HG03045 (cell line): ENCODE results near the gene KRTAP6-2.

Experiments
- ATAC-seq: cut with Tn5 transposase; IDR thresholded peaks from one replicate; pipeline ENCODE4 v1.9.1; 2021; ENCODE audit warnings: mild to moderate bottlenecking, moderate library complexity; ENCODE audit not compliant: unreplicated experiment

The KRTAP6-2 gene, protein sequence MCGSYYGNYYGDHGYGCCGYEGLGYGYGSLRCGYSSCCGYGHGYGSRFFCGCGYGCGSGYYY

GRCh38 chr21:30598802-30599201 is at the start of gene KRTAP6-2:
Gene KRTAP6-2 (minus strand): TSS chr21:30598902. CDS start chr21:30598874, 28 bp downstream.
- no peak for ATAC-seq

GRCh38 chr21:30646904-30647414 is 48.3 kb upstream of the KRTAP6-2 start:
- no peak for ATAC-seq

GRCh38 chr21:30642564-30642963 is 43.9 kb upstream of the KRTAP6-2 start, which contains the start of gene KRTAP20-3:
Gene KRTAP20-3 (plus strand): TSS chr21:30642864.
- no peak for ATAC-seq

DNA sequence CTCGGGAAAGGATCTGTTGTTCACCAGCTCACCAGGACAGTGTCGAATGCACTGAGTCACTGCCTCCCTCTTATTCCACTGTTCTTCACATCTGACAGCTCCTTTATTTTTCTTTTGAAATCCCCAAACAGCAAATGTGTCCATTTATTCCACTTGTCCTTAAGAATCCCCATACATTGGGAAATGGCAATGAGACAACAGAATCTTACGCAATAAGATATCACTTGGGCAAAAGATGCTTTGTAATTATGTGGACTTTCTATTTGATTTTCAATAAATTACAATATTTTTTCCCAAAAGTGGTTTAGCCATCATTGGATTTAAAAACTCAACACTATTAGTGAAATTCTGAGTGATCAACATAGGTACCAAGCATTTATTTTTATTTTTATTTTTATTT is 40.0 kb upstream of the KRTAP6-2 start:
- no peak for ATAC-seq

- no peak for ATAC-seq
Measured at GRCh38 chr21:30634906-30635305, 36.2 kb upstream of the KRTAP6-2 start, which contains the start of gene KRTAP20-2. Gene KRTAP20-2 (plus strand): TSS chr21:30635206. CDS start chr21:30635264, 58 bp downstream.

DNA sequence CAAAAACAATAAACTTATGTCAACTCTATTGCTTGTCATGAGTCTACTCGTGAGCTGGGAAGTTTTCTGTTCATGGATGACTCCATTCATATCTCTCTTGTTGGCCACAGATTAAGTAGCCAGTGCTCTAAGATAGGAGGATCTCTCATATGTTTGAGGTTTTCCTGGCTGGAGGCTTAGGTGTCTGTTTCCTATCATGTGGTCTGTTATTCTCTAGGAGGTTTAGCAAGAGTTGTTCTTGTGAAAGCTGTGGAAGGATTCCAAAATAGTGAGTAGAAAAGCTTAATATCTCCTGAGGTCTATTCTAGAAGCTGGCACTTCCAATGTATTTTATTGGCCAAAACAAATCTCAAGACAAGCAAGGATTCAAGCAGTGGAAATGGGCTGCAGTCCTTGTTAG is 30.5 kb upstream of the KRTAP6-2 start:
- no peak for ATAC-seq

DNA sequence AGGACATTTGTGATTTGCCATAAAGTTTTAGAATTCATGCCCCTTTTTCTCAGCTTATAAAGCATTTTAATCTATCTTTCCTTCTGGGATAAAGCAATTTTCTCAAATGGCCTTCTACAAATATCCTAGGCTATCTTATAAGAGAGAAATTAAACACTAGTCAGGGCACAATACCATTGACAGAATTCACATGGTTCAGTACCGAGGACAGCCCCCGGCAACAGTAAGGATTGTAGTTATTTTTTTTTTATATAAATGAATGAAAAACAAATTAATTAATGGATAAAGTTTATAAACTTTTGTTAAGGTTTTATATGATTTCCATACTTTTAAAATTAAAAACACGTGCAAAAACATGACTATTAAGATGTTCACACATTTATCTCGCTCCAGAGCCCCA is 29.4 kb upstream of the KRTAP6-2 start:
- no peak for ATAC-seq

GRCh38 chr21:30625449-30626165 is 26.9 kb upstream of the KRTAP6-2 start:
- no peak for ATAC-seq

- ATAC-seq = no peak
Measured at GRCh38 chr21:30623362-30623761, 24.7 kb upstream of the KRTAP6-2 start.

DNA sequence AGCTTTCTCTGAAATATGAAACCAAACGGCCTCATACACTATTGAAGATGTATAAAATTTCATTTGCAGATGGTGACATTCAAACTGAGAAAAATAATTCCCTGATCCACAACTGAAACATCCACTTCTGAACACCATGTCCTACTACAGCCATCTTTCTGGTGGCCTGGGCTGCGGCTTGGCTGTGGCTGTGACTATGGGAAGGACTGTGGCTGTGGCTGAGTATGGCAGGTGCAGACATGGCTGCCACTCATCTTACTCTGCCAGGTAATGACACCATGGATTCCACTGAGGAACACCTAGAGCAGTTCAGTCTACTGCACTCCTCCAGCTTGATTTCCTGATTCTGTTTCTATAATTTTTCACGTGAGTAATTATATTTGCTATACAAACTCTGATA is 21.8 kb upstream of the KRTAP6-2 start, which contains the start of gene KRTAP20-4:
Gene KRTAP20-4, plus strand, starts transcription at position 106 of the 400 bp plus-strand sequence.
- ATAC-seq = no peak

DNA sequence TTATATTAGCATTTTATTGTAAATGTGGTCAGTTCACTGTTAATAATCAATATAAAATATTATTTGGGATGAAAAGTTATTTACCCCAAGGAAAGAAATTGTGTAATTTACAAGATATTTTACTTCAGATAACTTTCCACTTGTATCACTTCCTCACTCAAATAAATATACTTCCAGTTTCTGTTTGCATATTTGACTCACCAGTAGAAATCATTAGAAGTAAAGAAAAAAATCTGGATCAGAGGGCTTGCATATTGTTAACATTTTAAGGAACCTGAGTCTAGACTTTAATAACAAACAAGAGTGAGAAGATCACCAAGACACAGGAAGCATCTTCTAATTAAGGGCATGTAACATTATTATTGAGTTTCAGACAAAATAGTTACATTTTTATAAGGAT is 21.4 kb upstream of the KRTAP6-2 start:
- ATAC-seq = no peak

- ATAC-seq = no peak
Measured at GRCh38 chr21:30616125-30616524, 17.4 kb upstream of the KRTAP6-2 start, which contains the start of gene KRTAP20-1. Gene KRTAP20-1 (plus strand): TSS chr21:30616425. CDS start chr21:30616455, 30 bp downstream.

DNA sequence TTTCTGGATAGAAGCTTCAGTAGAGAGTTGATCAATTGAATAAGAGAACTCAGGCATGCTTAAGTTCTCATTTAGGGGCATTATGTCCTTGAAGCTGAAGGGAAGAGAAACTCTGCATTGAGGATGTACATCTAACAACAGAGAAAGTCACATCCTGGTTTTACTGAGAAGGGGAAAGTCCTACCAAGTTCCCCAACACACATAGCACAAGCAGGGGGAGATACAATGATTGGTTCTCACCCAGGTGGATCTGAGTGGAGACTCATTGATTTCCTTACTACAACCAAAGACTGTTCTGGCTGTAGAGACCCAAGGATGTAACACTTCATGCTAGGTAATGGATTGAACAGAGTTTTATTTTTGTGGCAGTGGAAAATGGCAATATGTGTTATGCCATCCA is 16.5 kb upstream of the KRTAP6-2 start:
- ATAC-seq = no peak

DNA sequence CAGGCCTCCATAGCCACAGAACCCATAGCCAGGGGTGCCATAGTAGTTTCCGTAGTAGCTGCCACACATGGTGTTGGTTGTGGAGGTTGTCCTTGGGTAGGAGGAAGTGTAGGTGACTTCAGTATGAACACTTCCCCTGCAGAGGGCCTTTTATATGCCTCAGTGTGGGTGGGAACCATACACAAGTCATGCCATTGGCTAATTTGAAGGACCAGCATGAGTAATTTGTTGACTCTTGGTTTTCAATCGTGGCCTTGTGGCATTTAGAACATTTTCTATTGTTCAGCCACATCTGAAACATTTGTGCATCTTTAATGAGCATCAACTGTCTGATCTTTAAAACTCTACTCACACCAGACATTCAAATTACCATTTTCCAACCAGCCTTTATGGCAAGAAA is 15.1 kb upstream of the KRTAP6-2 start, which contains the start of gene KRTAP6-1:
Gene KRTAP6-1, minus strand, starts transcription at position 95 of the 400 bp plus-strand sequence. Its CDS starts 26 bp downstream, at position 69.
- no peak for ATAC-seq

DNA sequence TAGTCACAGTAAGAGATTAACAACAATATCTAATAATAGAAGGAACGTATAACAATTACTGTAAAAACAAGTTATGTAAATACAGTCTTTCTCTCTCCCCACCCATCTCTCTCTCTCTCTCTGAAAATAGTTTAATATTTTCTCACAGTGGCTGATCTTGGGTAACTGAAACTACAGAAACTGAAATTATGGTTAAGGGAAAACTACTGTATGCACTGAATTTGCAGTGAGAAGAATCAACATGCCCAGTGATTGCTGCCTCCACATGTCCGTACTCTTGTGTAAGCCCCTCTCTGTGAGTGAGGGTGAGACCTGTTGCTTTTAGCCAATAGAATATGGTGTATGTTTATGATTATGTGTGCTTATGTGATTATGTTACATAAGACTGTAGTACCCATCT is 13.4 kb upstream of the KRTAP6-2 start:
- ATAC-seq = no peak

- no peak for ATAC-seq
Measured at GRCh38 chr21:30605968-30606367, 7.3 kb upstream of the KRTAP6-2 start.

- no peak for ATAC-seq
Measured at GRCh38 chr21:30600787-30601186, 2.1 kb upstream of the KRTAP6-2 start, which contains the start of gene KRTAP22-1. Gene KRTAP22-1 (plus strand): TSS chr21:30601087.

DNA sequence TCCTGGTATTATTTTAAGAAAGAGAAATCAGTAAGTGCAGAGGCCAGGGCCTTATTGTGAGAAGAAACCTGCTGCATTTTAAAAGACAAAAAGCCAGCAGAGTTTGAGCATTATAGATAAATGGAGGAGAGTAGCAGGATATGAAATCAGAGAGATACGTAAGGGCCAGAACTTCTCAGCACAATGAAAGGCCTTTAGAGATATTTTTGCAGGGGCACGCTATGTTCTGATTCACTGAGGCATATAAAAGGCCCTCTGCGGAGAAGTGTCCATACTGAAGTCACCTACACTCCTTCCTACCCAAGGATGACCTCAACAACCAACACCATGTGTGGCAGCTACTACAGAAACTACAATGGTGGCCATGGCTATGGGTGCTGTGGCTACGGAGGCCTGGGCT is 6.6 kb downstream of the KRTAP6-2 start, which contains the start of gene KRTAP6-3:
Gene KRTAP6-3, plus strand, starts transcription at position 301 of the 400 bp plus-strand sequence. Its CDS starts 6 bp downstream, at position 307.
- ATAC-seq = no peak

GRCh38 chr21:30590297-30590696 is 8.4 kb downstream of the KRTAP6-2 start, which contains the start of gene KRTAP22-2:
Gene KRTAP22-2 (minus strand): TSS chr21:30590397.
- ATAC-seq = no peak

GRCh38 chr21:30582870-30583269 is 15.8 kb downstream of the KRTAP6-2 start:
- ATAC-seq = no peak

DNA sequence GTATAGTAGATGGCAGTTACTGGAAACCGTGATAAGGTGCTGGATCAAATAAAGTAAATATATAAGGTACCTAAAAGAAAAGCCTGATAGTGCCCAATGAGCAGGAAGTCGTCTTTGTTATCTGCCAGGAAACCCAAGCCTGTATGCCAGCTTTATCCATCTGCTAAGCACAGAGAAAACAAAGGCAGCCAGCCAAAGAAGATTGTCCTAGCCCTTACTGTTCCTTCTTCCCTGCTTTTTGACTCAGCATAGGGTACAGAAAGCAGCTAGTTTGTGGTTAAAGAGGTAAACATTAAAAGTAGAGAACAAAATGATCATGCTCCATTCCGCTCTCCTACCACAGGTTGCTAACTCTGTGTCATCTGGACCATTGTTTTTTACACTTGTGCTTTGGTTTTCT is 18.6 kb downstream of the KRTAP6-2 start:
- ATAC-seq = no peak

DNA sequence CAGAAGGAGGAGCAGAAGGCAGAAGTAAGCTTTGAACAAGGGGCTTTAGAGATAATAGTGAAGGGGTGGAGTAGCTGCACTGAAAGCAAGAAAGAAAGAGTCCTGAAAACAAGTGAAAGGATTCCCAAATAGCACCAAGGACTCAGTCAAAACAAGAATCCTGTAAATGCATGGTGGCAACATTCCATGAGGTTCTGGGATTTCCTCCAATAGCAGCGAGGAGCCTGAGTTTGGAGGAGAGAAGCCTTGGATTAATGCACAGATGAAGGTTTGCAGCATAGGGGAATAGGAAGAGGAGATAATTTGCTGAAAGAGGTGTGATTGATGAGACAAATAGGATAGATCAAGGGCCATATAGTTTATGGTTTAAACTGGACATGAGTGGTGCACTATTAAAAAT is 19.4 kb downstream of the KRTAP6-2 start:
- ATAC-seq = no peak
